HepG2 (cell line): ENCODE results near the gene CAPS2. TPM values are rescaled to one million over a fixed set of nuclear protein-coding genes. Genes with fewer than 3 reads are reported as not detected.

ENCODE experiments used
- ATAC-seq: fragments of 200-7000 bp; cut with Tn5 transposase; 3 replicates; pipeline ENCODE4 v1.9.1; 2020; ENCODE audit warnings: mild to moderate bottlenecking, moderate library complexity
- BruUV-seq: library from RNA; stranded (reverse); fragments of 400-500 nt; replicated peaks from 2 replicates; lab custom pipeline; 2021; lab: Mats Ljungman, UMichigan
- CTCF ChIA-PET: fragments of 300-600 bp; formaldehyde crosslinking; extraction: SDS; loops from one replicate; lab custom pipeline; 2021; ENCODE audit warnings: low total read pairs, inconsistent platforms, low intra/inter-chr PET ratio; lab: Yijun Ruan, JAX
- POLR2A ChIA-PET: fragments of 350-600 bp; sonication (Branson Sonifier 250); formaldehyde crosslinking; loops from one replicate; lab custom pipeline; 2020; ENCODE audit warnings: antibody characterized with exemption, inconsistent platforms; lab: Yijun Ruan, JAX
- DNase-seq: peaks from one replicate; pipeline ENCODE4 v3.0.0-alpha.2; 2015; ENCODE audit warnings: low spot score
- FAIRE-seq: peaks from 3 replicates; lab custom pipeline; 2011; peaks lifted over from hg19 to GRCh38; lab: Jason Lieb, UNC
- H2AFZ ChIP-seq: one replicate; pipeline ENCODE4 v1.6.1; 2011; ENCODE audit warnings: low read length, inconsistent platforms
- H3K27ac ChIP-seq: fragments of 300-600 bp; 3 replicates; pipeline ENCODE4 v1.8.0; 2011; ENCODE audit warnings: mixed run types, mild to moderate bottlenecking, mixed read lengths, low read length, inconsistent platforms; ENCODE audit not compliant: insufficient read depth; ENCODE audit errors: extremely low read length
- H3K27me3 ChIP-seq, 2 experiments: fragments of 200-600 bp in 1 of 2; 2 replicates in 1 of 2; 3 replicates in 1 of 2; pipeline versions ENCODE4 v1.6.0 to v1.8.0; 2011; ENCODE audit warnings: low read length in 2 of 2, mild to moderate bottlenecking in 2 of 2, moderate library complexity in 2 of 2, inconsistent platforms in 1 of 2; ENCODE audit not compliant: insufficient read depth in 2 of 2, control insufficient read depth in 1 of 2
- H3K36me3 ChIP-seq, 2 experiments: fragments of 200-600 bp in 1 of 2; replicated peaks in 1 of 2; 2 replicates in 1 of 2; 3 replicates in 1 of 2; pipeline versions ENCODE4 v1.5.1 to v1.8.0; 2011; ENCODE audit warnings: low read length in 2 of 2, inconsistent platforms in 1 of 2; ENCODE audit not compliant: insufficient read depth in 2 of 2, control insufficient read depth in 1 of 2
- H3K4me1 ChIP-seq: 2 replicates; pipeline ENCODE4 v1.5.1; 2012; ENCODE audit warnings: low read length, inconsistent platforms; ENCODE audit not compliant: insufficient read depth
- H3K4me2 ChIP-seq: 2 replicates; pipeline ENCODE4 v1.6.0; 2011; ENCODE audit warnings: low read depth, low read length, inconsistent platforms
- H3K4me3 ChIP-seq, 3 experiments: fragments of 200-600 bp in 1 of 3; sonication (generic), shearing (Covaris generic) in 1 of 3; replicated peaks in 1 of 3; 2 replicates each; pipeline ENCODE4 v1.5.1; 2011 to 2016; ENCODE audit warnings: low read length in 3 of 3, inconsistent platforms in 2 of 3, low read depth in 2 of 3, mild to moderate bottlenecking in 2 of 3, control low read depth in 1 of 3, mixed read lengths in 1 of 3; ENCODE audit not compliant: insufficient read depth in 1 of 3
- H3K79me2 ChIP-seq: one replicate; pipeline ENCODE4 v1.6.1; 2011; ENCODE audit warnings: low read length, inconsistent platforms; ENCODE audit not compliant: insufficient read depth
- H3K9ac ChIP-seq: 2 replicates; pipeline ENCODE4 v1.6.0; 2011; ENCODE audit warnings: mild to moderate bottlenecking, low read depth, low read length, inconsistent platforms; ENCODE audit not compliant: insufficient read depth
- H3K9me3 ChIP-seq: 2 replicates; pipeline ENCODE4 v1.5.1; 2012; ENCODE audit warnings: mild to moderate bottlenecking, low read length
- H4K20me1 ChIP-seq: 2 replicates; pipeline ENCODE4 v1.6.0; 2011; ENCODE audit warnings: inconsistent platforms, mild to moderate bottlenecking, low read length, moderate library complexity; ENCODE audit not compliant: insufficient read depth
- CREM ChIP-seq, 2 experiments: sonication (generic) in 1 of 2; formaldehyde crosslinking in 1 of 2; IDR thresholded peaks; 2 replicates each; pipeline versions ENCODE4 v1.4.0 to v1.6.1; 2016 to 2020; ENCODE audit warnings: antibody characterized with exemption in 1 of 2, mild to moderate bottlenecking in 1 of 2, missing genetic modification reagents in 1 of 2
- HNRNPK ChIP-seq: fragments of 200-400 bp; formaldehyde crosslinking; IDR thresholded peaks from 2 replicates; pipeline ENCODE4 v1.6.1; 2018; ENCODE audit warnings: low read length, low read depth, moderate library complexity, mild to moderate bottlenecking; ENCODE audit not compliant: poor library complexity, severe bottlenecking
- SIX1 ChIP-seq: sonication (generic); formaldehyde crosslinking; IDR thresholded peaks from 2 replicates; pipeline ENCODE4 v1.4.0; 2020; ENCODE audit warnings: missing genetic modification reagents, borderline replicate concordance
- ZNF224 ChIP-seq: sonication (generic); formaldehyde crosslinking; IDR thresholded peaks from 2 replicates; pipeline ENCODE4 v1.5.0; 2020; ENCODE audit warnings: mild to moderate bottlenecking, missing genetic modification reagents
- ZNF577 ChIP-seq: sonication (generic); formaldehyde crosslinking; IDR thresholded peaks from 2 replicates; pipeline ENCODE4 v1.4.0; 2020; ENCODE audit warnings: mild to moderate bottlenecking, low read depth, missing genetic modification reagents, borderline replicate concordance
- ZNF816 ChIP-seq: sonication (generic); formaldehyde crosslinking; IDR thresholded peaks from 2 replicates; pipeline ENCODE4 v1.8.0; 2022; ENCODE audit warnings: missing genetic modification reagents, mild to moderate bottlenecking, borderline replicate concordance
- ZSCAN22 ChIP-seq: sonication (generic); formaldehyde crosslinking; IDR thresholded peaks from 2 replicates; pipeline ENCODE4 v1.4.0; 2020; ENCODE audit warnings: mild to moderate bottlenecking, missing genetic modification reagents
- WGBS: methylation state at CpG from one replicate; pipeline ENCODE4 v1.1.6; 2017; ENCODE audit warnings: low lambda C conversion rate; 5-methylcytosine and 5-hydroxymethylcytosine counted together
- in situ Hi-C: cut with HindIII; loops from 2 replicates; pipeline ENCODE4 v1.10.0; 2017; ENCODE audit warnings: low pct_unique_long_range_greater_than_20kb; ENCODE audit not compliant: extremely low pct_ligation_motif_present
- intact Hi-C: fragments of 100-400 bp; cut with micrococcal nuclease; formaldehyde crosslinking; loops from one replicate; pipeline ENCODE4 v1.10.0; 2022; ENCODE audit not compliant: unreplicated experiment
- polyA plus RNA-seq, 8 experiments: library from polyadenylated mRNA; depleted of rRNA in 3 of 8; stranded (reverse) in 7 of 8; unstranded in 1 of 8; fragments of >200 nt; fragmentation: Illumina TruSeq in 4 of 8; extraction: Trizol in 4 of 8; gene quantifications; 2 replicates each; pipeline versions ENCODE4 v1.2.1 to v1.2.3, GENCODE V29; 2011 to 2016; ENCODE audit warnings: low read depth in 4 of 8, missing spikeins in 1 of 8, mixed read lengths in 1 of 8; ENCODE audit not compliant: insufficient read depth in 1 of 8
- total RNA-seq, 5 experiments: library from RNA; depleted of rRNA; stranded (reverse); fragments of >200 nt; fragmentation: Illumina TruSeq; extraction: Trizol; gene quantifications; 2 replicates each; pipeline ENCODE4 v1.2.3, GENCODE V29; 2016; ENCODE audit warnings: low read depth in 1 of 5

Gene CAPS2
- total and polyA plus RNA-seq, 2 of the 13 experiments (the other 11 are each of a cell fraction or from before 2014, with no cell fraction given) = 0.11 TPM; not detected in 1

GRCh38 chr12:75236206-75236605 lies 93.9 kb downstream of the CAPS2 start:
- POLR2A ChIA-PET = no interaction called here
- BruUV-seq = no TSS peak
- H3K4me1 ChIP-seq = no peaks in the 10 kb centered on the region
- H3K9me3 ChIP-seq = no peaks in the 10 kb centered on the region
- CTCF ChIA-PET = no interaction called here
- no peaks in the 10 kb centered on the region for H4K20me1 ChIP-seq
- no peak overlapping the region for H3K4me3 ChIP-seq
- FAIRE-seq = no peak
- no peak overlapping the region for H3K27ac ChIP-seq
- H3K4me2 ChIP-seq = no peak overlapping the region
- in situ Hi-C loops (no loop called here), intact Hi-C loops (no loop called here)
- ATAC-seq = no peak
- no peaks in the 10 kb centered on the region for H3K79me2 ChIP-seq
- WGBS = 0% methylated on average over 1 of the region's 1 CpG
- H2AFZ ChIP-seq = no peak overlapping the region
- no peak for TF ChIP-seq SIX1
- no peak for TF ChIP-seq ZNF224 (CRISPR knock-in tag)
- TF ChIP-seq ZSCAN22 (CRISPR knock-in tag) = no peak
- TF ChIP-seq ZNF577 (CRISPR knock-in tag) = no peak
- TF ChIP-seq ZNF816 (CRISPR knock-in tag) = no peak
- no peak for DNase-seq
- H3K36me3 ChIP-seq = no peaks in the 10 kb centered on the region
- no peaks in the 10 kb centered on the region; a peak in 1 of 5 replicates for H3K27me3 ChIP-seq
- H3K9ac ChIP-seq = no peak overlapping the region

- FAIRE-seq = no peak
- CTCF ChIA-PET = no interaction called here
- Histone ChIP-seq H3K27me3 (no peaks in the 10 kb centered on the region), H3K27ac (no peak overlapping the region), H3K36me3 (no peaks in the 10 kb centered on the region), H3K4me1 (no peaks in the 10 kb centered on the region), H3K4me3 (no peak overlapping the region), H3K79me2 (no peaks in the 10 kb centered on the region), H2AFZ (no peak overlapping the region), H4K20me1 (no peaks in the 10 kb centered on the region), H3K4me2 (no peak overlapping the region), H3K9ac (no peak overlapping the region), H3K9me3 (no peaks in the 10 kb centered on the region)
- TF ChIP-seq CREM (IDR thresholded peaks at IDR 0.05) (no peak), CREM (CRISPR knock-in tag; IDR thresholded peaks at IDR 0.05) (no peak), HNRNPK (peak; percentile 98)
- no peak for ATAC-seq
- intact Hi-C loops = no loop called here
- POLR2A ChIA-PET = no interaction called here
- BruUV-seq = no TSS peak
- in situ Hi-C loops = no loop called here
- 29% methylated on average over 1 of the region's 1 CpG for WGBS
- no peak for DNase-seq
Observed at GRCh38 chr12:75227132-75227531, 103.0 kb downstream of the CAPS2 start.

Other genes starting within 250 kb of the CAPS2 start
- not detected in 2 replicates for gene KCNC2, start 120.5 kb downstream of the CAPS2 start, total RNA-seq (2016; rRNA removed; fragmentation: Illumina TruSeq; extraction: Trizol)
- not detected in 2 replicates for gene KCNC2, start 120.5 kb downstream of the CAPS2 start, polyA plus RNA-seq (2011; rRNA removed)
- gene GLIPR1L1, start 4.3 kb upstream of the CAPS2 start, total RNA-seq (2016; rRNA removed; fragmentation: Illumina TruSeq; extraction: Trizol) = not detected in 2 replicates
- gene GLIPR1L1, start 4.3 kb upstream of the CAPS2 start, polyA plus RNA-seq (2011; rRNA removed) = not detected in 2 replicates
- not detected in 2 replicates for gene GLIPR1L2, start 60.8 kb upstream of the CAPS2 start, total RNA-seq (2016; rRNA removed; fragmentation: Illumina TruSeq; extraction: Trizol)
- not detected in 2 replicates for gene GLIPR1L2, start 60.8 kb upstream of the CAPS2 start, polyA plus RNA-seq (2011; rRNA removed)
- gene GLIPR1, start 150.4 kb upstream of the CAPS2 start, total RNA-seq (2016; rRNA removed; fragmentation: Illumina TruSeq; extraction: Trizol) = 2.8 and 5.0 TPM in 2 replicates
- gene GLIPR1, start 150.4 kb upstream of the CAPS2 start, polyA plus RNA-seq (2011; rRNA removed) = 1.9 and 4.9 TPM in 2 replicates
- 103 and 161 TPM in 2 replicates for gene KRR1, start 181.3 kb upstream of the CAPS2 start, total RNA-seq (2016; rRNA removed; fragmentation: Illumina TruSeq; extraction: Trizol)
- gene KRR1, start 181.3 kb upstream of the CAPS2 start, polyA plus RNA-seq (2011; rRNA removed) = 12.4 and 19.3 TPM in 2 replicates